A673 (cell line): ENCODE data around the gene GLRX3. TPM values are rescaled to one million over a fixed set of nuclear protein-coding genes. Genes with fewer than 3 reads are reported as not detected.

Experiments used
- BruUV-seq: library from RNA; stranded (reverse); fragments of 400-500 nt; replicated peaks from 2 replicates; lab custom pipeline; 2021; lab: Mats Ljungman, UMichigan
- CTCF ChIA-PET: fragments of 300-600 bp; sonication (Branson Sonifier 250); formaldehyde crosslinking; loops from one replicate; lab custom pipeline; 2022; ENCODE audit warnings: antibody characterized with exemption; lab: Charles Lee
- POLR2A ChIA-PET: fragments of 300-600 bp; sonication (Branson Sonifier 250); formaldehyde crosslinking; loops from one replicate; lab custom pipeline; 2022; ENCODE audit warnings: antibody characterized with exemption; ENCODE audit not compliant: low non-redundant PET; lab: Charles Lee
- DNase-seq: peaks from one replicate; pipeline ENCODE4 v3.0.0-alpha.2; 2015; ENCODE audit warnings: low spot score
- H3K27ac ChIP-seq: fragments of 200-600 bp; sonication (generic); 2 replicates; pipeline ENCODE4 v1.5.1; 2016; ENCODE audit warnings: mixed run types, low read depth, mild to moderate bottlenecking, mixed read lengths, antibody characterized with exemption, low read length; ENCODE audit not compliant: poor library complexity, severe bottlenecking
- H3K27me3 ChIP-seq: fragments of 200-600 bp; sonication (generic); replicated peaks from 2 replicates; pipeline ENCODE4 v1.6.1; 2017; ENCODE audit warnings: mixed run types, low read depth, mild to moderate bottlenecking, mixed read lengths, antibody characterized with exemption, low read length; ENCODE audit not compliant: insufficient read depth, poor library complexity
- H3K36me3 ChIP-seq: fragments of 200-600 bp; sonication (generic); 2 replicates; pipeline ENCODE4 v1.6.1; 2016; ENCODE audit warnings: mixed run types, mild to moderate bottlenecking, mixed read lengths, antibody characterized with exemption, low read length; ENCODE audit not compliant: insufficient read depth, poor library complexity, severe bottlenecking
- H3K4me1 ChIP-seq: fragments of 200-600 bp; sonication (generic); 2 replicates; pipeline ENCODE4 v1.6.1; 2017; ENCODE audit warnings: mixed run types, mild to moderate bottlenecking, mixed read lengths, antibody characterized with exemption, low read length; ENCODE audit not compliant: insufficient read depth, poor library complexity, severe bottlenecking
- H3K4me3 ChIP-seq: fragments of 200-600 bp; sonication (generic); 2 replicates; pipeline ENCODE4 v1.5.1; 2016; ENCODE audit warnings: low read depth, mixed run types, mild to moderate bottlenecking, mixed read lengths, low read length; ENCODE audit not compliant: poor library complexity, severe bottlenecking
- H3K9me3 ChIP-seq: fragments of 200-600 bp; sonication (generic); 2 replicates; pipeline ENCODE4 v1.6.1; 2016; ENCODE audit warnings: mixed run types, low read depth, mild to moderate bottlenecking, mixed read lengths, antibody characterized with exemption, low read length; ENCODE audit not compliant: poor library complexity, severe bottlenecking
- EZH2 ChIP-seq: fragments of 200-600 bp; sonication (generic); IDR thresholded peaks from 2 replicates; pipeline ENCODE4 v1.6.1; 2017; ENCODE audit warnings: borderline replicate concordance, low read depth, mild to moderate bottlenecking, mixed read lengths, antibody characterized with exemption, low read length; ENCODE audit not compliant: poor library complexity, severe bottlenecking
- intact Hi-C: fragments of 100-400 bp; cut with micrococcal nuclease; formaldehyde crosslinking; loops from one replicate; pipeline ENCODE4 v1.10.0; 2022; ENCODE audit not compliant: unreplicated experiment
- total RNA-seq: library from RNA; stranded (reverse); gene quantifications from 2 replicates; pipeline ENCODE4 v1.2.3, GENCODE V29; 2021
- TF ChIP-seq, protein P1 (sequence below): fragments of 300-800, 200-600 bp; sonication (generic); conservative IDR thresholded peaks from 2 replicates; pipeline ENCODE4 v1.5.1; 2017; ENCODE audit warnings: low read depth, mild to moderate bottlenecking, antibody characterized with exemption, low read length, moderate library complexity, mixed read lengths

The GLRX3 gene
- total RNA-seq, 1 experiment from 2014 or later: 197 TPM

DNA sequence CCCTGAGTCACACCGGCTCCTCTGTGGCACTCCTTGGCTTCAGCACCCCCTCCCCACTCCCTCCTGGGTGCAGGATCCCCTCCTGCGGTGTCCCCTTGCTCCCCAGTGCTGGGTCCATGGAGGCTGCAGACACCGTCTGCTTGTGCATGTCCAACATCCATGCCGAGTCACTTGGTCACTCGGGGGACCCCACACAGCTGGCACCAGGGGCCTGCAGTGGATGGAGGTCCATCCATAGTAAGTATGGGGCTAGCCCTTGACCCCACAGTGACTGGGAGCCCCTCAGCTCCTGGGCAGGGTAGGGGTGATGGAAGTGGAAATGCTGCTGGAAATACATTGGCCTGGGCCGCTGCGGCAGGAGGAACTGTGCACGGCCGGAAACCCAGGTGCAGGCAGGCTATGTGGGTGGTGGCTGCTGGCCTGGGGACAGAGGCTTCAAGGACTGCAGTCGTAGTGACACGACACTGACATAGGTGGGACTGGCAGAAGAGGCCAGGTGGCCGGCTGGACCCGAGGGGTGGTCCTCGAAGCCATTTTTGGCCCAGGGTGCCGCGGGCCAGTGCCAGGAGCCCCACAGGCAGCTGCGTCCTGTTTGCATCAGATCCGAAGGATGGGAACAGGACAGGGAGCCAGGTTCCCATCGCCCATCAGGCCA lies 58.9 kb downstream of the GLRX3 start:
- POLR2A ChIA-PET: no interaction called here
- BruUV-seq: no TSS peak

DNA sequence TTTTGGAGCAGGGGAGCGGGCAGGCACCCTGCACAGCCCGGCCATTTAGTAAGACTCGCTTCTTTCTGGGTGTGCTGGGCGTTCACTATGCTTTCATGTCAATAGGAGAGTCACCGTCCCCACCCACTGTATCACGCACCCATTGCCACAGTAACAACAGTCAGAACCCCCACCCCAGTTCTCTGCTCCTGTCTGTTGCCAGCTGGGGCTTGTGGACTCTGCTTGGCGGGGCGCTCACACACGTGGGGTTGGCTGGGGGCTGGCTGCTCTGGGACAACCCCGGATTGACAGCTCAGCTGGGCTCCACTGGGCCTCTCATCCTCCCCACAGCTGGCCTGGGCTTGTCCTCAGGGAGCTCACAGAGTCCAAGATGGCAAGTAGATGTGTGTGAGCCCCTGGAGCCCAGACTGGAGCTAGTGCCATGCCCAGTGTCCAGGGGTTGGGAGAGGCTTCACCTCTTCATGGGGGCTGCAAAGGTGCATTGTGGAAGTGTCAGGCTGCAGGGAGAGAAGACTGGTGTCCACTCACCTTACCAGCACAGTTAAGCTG lies 59.6 kb downstream of the GLRX3 start:
- Histone ChIP-seq H3K27ac (no peak overlapping the region), H3K4me3 (no peak overlapping the region), H3K27me3 (no peaks in the 10 kb centered on the region), H3K4me1 (no peaks in the 10 kb centered on the region), H3K36me3 (no peaks in the 10 kb centered on the region), H3K9me3 (no peaks in the 10 kb centered on the region)
- ChIA-PET POLR2A (no interaction called here), CTCF (no interaction called here)
- no peak for TF ChIP-seq EZH2
- TF ChIP-seq, protein P1, sequence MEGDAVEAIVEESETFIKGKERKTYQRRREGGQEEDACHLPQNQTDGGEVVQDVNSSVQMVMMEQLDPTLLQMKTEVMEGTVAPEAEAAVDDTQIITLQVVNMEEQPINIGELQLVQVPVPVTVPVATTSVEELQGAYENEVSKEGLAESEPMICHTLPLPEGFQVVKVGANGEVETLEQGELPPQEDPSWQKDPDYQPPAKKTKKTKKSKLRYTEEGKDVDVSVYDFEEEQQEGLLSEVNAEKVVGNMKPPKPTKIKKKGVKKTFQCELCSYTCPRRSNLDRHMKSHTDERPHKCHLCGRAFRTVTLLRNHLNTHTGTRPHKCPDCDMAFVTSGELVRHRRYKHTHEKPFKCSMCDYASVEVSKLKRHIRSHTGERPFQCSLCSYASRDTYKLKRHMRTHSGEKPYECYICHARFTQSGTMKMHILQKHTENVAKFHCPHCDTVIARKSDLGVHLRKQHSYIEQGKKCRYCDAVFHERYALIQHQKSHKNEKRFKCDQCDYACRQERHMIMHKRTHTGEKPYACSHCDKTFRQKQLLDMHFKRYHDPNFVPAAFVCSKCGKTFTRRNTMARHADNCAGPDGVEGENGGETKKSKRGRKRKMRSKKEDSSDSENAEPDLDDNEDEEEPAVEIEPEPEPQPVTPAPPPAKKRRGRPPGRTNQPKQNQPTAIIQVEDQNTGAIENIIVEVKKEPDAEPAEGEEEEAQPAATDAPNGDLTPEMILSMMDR: no peak
- DNase-seq: no peak
- no TSS peak for BruUV-seq
- intact Hi-C loops: no loop called here

More for the DNA sequence above, 58.9 kb downstream of the GLRX3 start:
- CTCF ChIA-PET: no interaction called here
- H3K4me3 ChIP-seq: no peak overlapping the region
- H3K4me1 ChIP-seq: no peaks in the 10 kb centered on the region
- no peaks in the 10 kb centered on the region for H3K27me3 ChIP-seq
- no peak for DNase-seq
- H3K36me3 ChIP-seq: no peaks in the 10 kb centered on the region
- intact Hi-C loops: loop anchor here (5.0 kb wide), 1 partner anchor 137 kb away; no protein-coding TSS in a partner anchor
- no peaks in the 10 kb centered on the region for H3K9me3 ChIP-seq
- no peak overlapping the region for H3K27ac ChIP-seq
- TF ChIP-seq, protein P1: no peak
- TF ChIP-seq EZH2: no peak

- no TSS peak for BruUV-seq
- ChIA-PET CTCF (no interaction called here), POLR2A (no interaction called here)
- TF ChIP-seq EZH2: no peak
- TF ChIP-seq, protein P1: no peak
- no peaks in the 10 kb centered on the region for H3K9me3 ChIP-seq
- H3K27me3 ChIP-seq: no peaks in the 10 kb centered on the region
- no peak overlapping the region for H3K27ac ChIP-seq
- no peaks in the 10 kb centered on the region for H3K4me1 ChIP-seq
- no peak overlapping the region for H3K4me3 ChIP-seq
- no peak for DNase-seq
- no peaks in the 10 kb centered on the region for H3K36me3 ChIP-seq
- intact Hi-C loops: no loop called here
These were observed 60.6 kb downstream of the GLRX3 start for GRCh38 chr10:130196511-130197487.
